ENCODE measurements around the gene PSMC3IP.
"Not testable (repeated sequence)": the region's sequence is repeated elsewhere in the genome, so short reads cannot be mapped to it uniquely, and the experiment has no call there.

PSMC3IP gene

GRCh38 chr17:42577532-42578281 lies at the start of gene PSMC3IP:
PSMC3IP (minus strand) TSS chr17:42577729; CDS start chr17:42577686, 43 bp downstream.
- peak; percentile 75 to 88 (median 82) for DNase-seq

- DNase-seq, result no peak
These were observed 46.4 kb upstream of the PSMC3IP start for GRCh38 chr17:42623732-42624596.

GRCh38 chr17:42623271-42623670 lies 45.7 kb upstream of the PSMC3IP start:
- no peak for DNase-seq

GRCh38 chr17:42621987-42622386 lies 44.5 kb upstream of the PSMC3IP start:
- not testable (repeated sequence) for DNase-seq

- DNase-seq, result no peak
These were observed 41.1 kb upstream of the PSMC3IP start for GRCh38 chr17:42618442-42619150.

- no peak for DNase-seq
These were observed 40.5 kb upstream of the PSMC3IP start for GRCh38 chr17:42617956-42618431.

GRCh38 chr17:42613699-42614295 lies 36.3 kb upstream of the PSMC3IP start:
- no peak for DNase-seq

- DNase-seq, result no peak
These were observed 34.5 kb upstream of the PSMC3IP start for GRCh38 chr17:42612013-42612412.

GRCh38 chr17:42609814-42610801 lies 32.6 kb upstream of the PSMC3IP start:
- peak in 1 of 6 experiments; percentile 22 for DNase-seq

GRCh38 chr17:42609182-42609813 lies 31.8 kb upstream of the PSMC3IP start, which contains the start of the genes RETREG3 and TUBG1:
RETREG3 (minus strand) TSS chr17:42609374; CDS start chr17:42609324, 50 bp downstream.
TUBG1 (plus strand) TSS chr17:42609683; CDS start chr17:42609738, 55 bp downstream.
- peak; percentile 96 to 100 (median 99) for DNase-seq

- DNase-seq, result peak in 4 of 6 experiments; percentile 24 to 66 (median 37)
These were observed 31.0 kb upstream of the PSMC3IP start for GRCh38 chr17:42608305-42609181.

- no peak for DNase-seq
These were observed 30.2 kb upstream of the PSMC3IP start for GRCh38 chr17:42607769-42608168.

GRCh38 chr17:42603318-42603717 lies 25.8 kb upstream of the PSMC3IP start:
- no peak for DNase-seq

- no peak for DNase-seq
These were observed 21.4 kb upstream of the PSMC3IP start for GRCh38 chr17:42598905-42599304.

GRCh38 chr17:42596386-42596785 lies 18.9 kb upstream of the PSMC3IP start:
- DNase-seq, result no peak

- DNase-seq, result no peak
These were observed 13.9 kb upstream of the PSMC3IP start for GRCh38 chr17:42591411-42591810.

GRCh38 chr17:42590886-42591285 lies 13.4 kb upstream of the PSMC3IP start:
- no peak for DNase-seq

- no peak for DNase-seq
These were observed 9.1 kb upstream of the PSMC3IP start for GRCh38 chr17:42586514-42587230.

- no peak for DNase-seq
These were observed 7.8 kb upstream of the PSMC3IP start for GRCh38 chr17:42585353-42585752.
